Esophagus muscularis mucosa (tissue), 4 donors: Measurements from ENCODE around the gene KTI12. TPM values are rescaled to one million over a fixed set of nuclear protein-coding genes. Genes with fewer than 3 reads are reported as not detected.

Experiments
- DNase-seq: peaks from one replicate; pipeline ENCODE4 v3.0.0-alpha.2; 2017; ENCODE audit errors: extremely low spot score
- H3K27ac ChIP-seq, 4 donors: fragments of 200-600 bp; sonication (generic); replicated peaks in 1 of 4; 1 replicate in 3 of 4; 2 replicates in 1 of 4; pipeline ENCODE4 v1.5.1; 2016 to 2019; ENCODE audit warnings: mild to moderate bottlenecking in 1 of 4
- H3K27me3 ChIP-seq, 4 donors: fragments of 200-600 bp; sonication (generic); one replicate each; pipeline versions ENCODE4 v1.5.1 to v1.6.0; 2016 to 2019
- H3K36me3 ChIP-seq, 4 donors: fragments of 200-600 bp; sonication (generic); one replicate each; pipeline ENCODE4 v1.5.1; 2016 to 2019
- H3K4me1 ChIP-seq, 4 donors: fragments of 200-600 bp; sonication (generic); one replicate each; pipeline ENCODE4 v1.5.1; 2016 to 2019
- H3K4me3 ChIP-seq, 4 donors: fragments of 200-600 bp; sonication (generic); 1 replicate in 2 of 4; 2 replicates in 2 of 4; pipeline ENCODE4 v1.5.1; 2016 to 2019; ENCODE audit warnings: mild to moderate bottlenecking in 4 of 4, moderate library complexity in 1 of 4
- H3K9me3 ChIP-seq, 4 donors: fragments of 200-600 bp; sonication (generic); 1 replicate in 3 of 4; 2 replicates in 1 of 4; pipeline ENCODE4 v1.5.1; 2016 to 2019
- EP300 ChIP-seq: sonication (generic); formaldehyde crosslinking; IDR thresholded peaks from one replicate; pipeline ENCODE4 v1.6.1; 2017; ENCODE audit warnings: antibody characterized with exemption
- POLR2A ChIP-seq: fragments of 450-650 bp; IDR thresholded peaks from one replicate; pipeline ENCODE4 v1.6.1; 2017; ENCODE audit warnings: antibody characterized with exemption, moderate library complexity, mild to moderate bottlenecking, low read depth
- POLR2AphosphoS5 ChIP-seq, 2 donors: sonication (generic); formaldehyde crosslinking; IDR thresholded peaks; one replicate each; pipeline ENCODE4 v1.6.1; 2017; ENCODE audit warnings: antibody characterized with exemption in 2 of 2
- WGBS: methylation state at CpG from one replicate; pipeline ENCODE4 v1.1.5; 2018; 5-methylcytosine and 5-hydroxymethylcytosine counted together
- intact Hi-C: fragments of 100-400 bp; cut with DNase I; formaldehyde crosslinking; loops from one replicate; pipeline ENCODE4 v1.15.1; 2023
- small RNA-seq, 3 donors: library from RNA; depleted of rRNA; stranded (forward); fragments of <200 nt; gene quantifications; one replicate each; pipeline ENCODE3, GENCODE V24; 2016
- total RNA-seq, 4 donors: library from RNA; depleted of rRNA; stranded (reverse); fragments of >200 nt; gene quantifications; one replicate each; pipeline versions ENCODE4 v1.1.0 to v1.2.1, GENCODE V29; 2016
- TF ChIP-seq, protein P1 (sequence below), 3 experiments: fragments of 200-600 bp in 2 of 3; fragments of 450-650 bp in 1 of 3; sonication (generic) in 2 of 3; IDR thresholded peaks; one replicate each; pipeline ENCODE4 v1.5.1; 2017 to 2019; ENCODE audit warnings: antibody characterized with exemption in 3 of 3, mild to moderate bottlenecking in 2 of 3, moderate library complexity in 1 of 3

Gene KTI12
- total RNA-seq, 4 donors from 2014 or later = 6.6 to 11.1 (median 8.8) TPM

- H3K4me3 ChIP-seq = peak overlapping the region; percentile 48 to 60 (median 51)
- H3K27ac ChIP-seq = no peak overlapping the region
- peaks cover 4 to 11% (median 9%) of the 10 kb centered on the region in 4 donors for H3K4me1 ChIP-seq
- intact Hi-C loops = no loop called here
- DNase-seq = no peak
- no peaks in the 10 kb centered on the region for H3K9me3 ChIP-seq
- H3K27me3 ChIP-seq = peaks cover 0 to 61% (median 39%) of the 10 kb centered on the region in 4 donors
- 20% methylated on average over 26 of the region's 47 CpGs for WGBS
- TF ChIP-seq EP300 (no peak), POLR2AphosphoS5 (IDR thresholded peaks at IDR 0.05) (no peak), POLR2A (no peak)
- TF ChIP-seq, protein P1, sequence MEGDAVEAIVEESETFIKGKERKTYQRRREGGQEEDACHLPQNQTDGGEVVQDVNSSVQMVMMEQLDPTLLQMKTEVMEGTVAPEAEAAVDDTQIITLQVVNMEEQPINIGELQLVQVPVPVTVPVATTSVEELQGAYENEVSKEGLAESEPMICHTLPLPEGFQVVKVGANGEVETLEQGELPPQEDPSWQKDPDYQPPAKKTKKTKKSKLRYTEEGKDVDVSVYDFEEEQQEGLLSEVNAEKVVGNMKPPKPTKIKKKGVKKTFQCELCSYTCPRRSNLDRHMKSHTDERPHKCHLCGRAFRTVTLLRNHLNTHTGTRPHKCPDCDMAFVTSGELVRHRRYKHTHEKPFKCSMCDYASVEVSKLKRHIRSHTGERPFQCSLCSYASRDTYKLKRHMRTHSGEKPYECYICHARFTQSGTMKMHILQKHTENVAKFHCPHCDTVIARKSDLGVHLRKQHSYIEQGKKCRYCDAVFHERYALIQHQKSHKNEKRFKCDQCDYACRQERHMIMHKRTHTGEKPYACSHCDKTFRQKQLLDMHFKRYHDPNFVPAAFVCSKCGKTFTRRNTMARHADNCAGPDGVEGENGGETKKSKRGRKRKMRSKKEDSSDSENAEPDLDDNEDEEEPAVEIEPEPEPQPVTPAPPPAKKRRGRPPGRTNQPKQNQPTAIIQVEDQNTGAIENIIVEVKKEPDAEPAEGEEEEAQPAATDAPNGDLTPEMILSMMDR (IDR thresholded peaks at IDR 0.05) = no peak
- H3K36me3 ChIP-seq = no peaks in the 10 kb centered on the region
These were observed 43.8 kb downstream of the KTI12 start for GRCh38 chr1:51989582-51990477.

GRCh38 chr1:51988254-51988653 lies 45.4 kb downstream of the KTI12 start:
- no peak for TF ChIP-seq POLR2AphosphoS5 (IDR thresholded peaks at IDR 0.05)
- no peak for TF ChIP-seq EP300
- no peak for TF ChIP-seq POLR2A
- TF ChIP-seq, protein P1 (IDR thresholded peaks at IDR 0.05) = no peak
- Histone ChIP-seq H3K9me3 (no peaks in the 10 kb centered on the region), H3K4me1 (peaks cover 4 to 11% (median 9%) of the 10 kb centered on the region in 4 donors), H3K4me3 (no peak overlapping the region), H3K36me3 (no peaks in the 10 kb centered on the region), H3K27ac (no peak overlapping the region), H3K27me3 (peaks cover 0 to 46% (median 37%) of the 10 kb centered on the region in 4 donors)
- DNase-seq = no peak
- intact Hi-C loops = no loop called here

DNA sequence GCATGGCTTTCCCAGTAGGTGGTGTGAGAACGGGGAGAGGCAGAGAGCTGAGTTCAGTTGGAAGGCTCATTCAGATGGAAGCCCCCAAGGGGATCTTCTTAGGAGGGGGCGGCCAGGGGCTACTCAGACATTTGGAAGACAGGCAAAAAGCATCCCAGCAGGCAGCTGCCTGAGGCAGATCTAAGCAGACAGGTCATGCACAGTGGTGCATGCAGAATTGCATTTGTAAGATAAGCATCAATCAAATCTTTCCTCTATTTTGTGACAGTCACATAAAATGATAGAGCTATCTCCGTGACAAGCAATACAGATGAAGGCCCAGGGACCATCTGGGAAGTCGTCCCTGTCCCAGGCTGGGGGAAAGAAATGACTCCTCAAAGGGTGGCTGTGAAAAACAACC lies 46.9 kb downstream of the KTI12 start:
- TF ChIP-seq POLR2A = no peak
- TF ChIP-seq, protein P1 (IDR thresholded peaks at IDR 0.05) = no peak
- no peak for TF ChIP-seq POLR2AphosphoS5 (IDR thresholded peaks at IDR 0.05)
- no peak for TF ChIP-seq EP300
- no peaks in the 10 kb centered on the region for H3K36me3 ChIP-seq
- DNase-seq = no peak
- intact Hi-C loops = no loop called here
- 78% methylated on average over 4 of the region's 4 CpGs for WGBS
- H3K4me3 ChIP-seq = no peak overlapping the region
- no peak overlapping the region for H3K27ac ChIP-seq
- H3K4me1 ChIP-seq = peaks cover 4 to 11% (median 9%) of the 10 kb centered on the region in 4 donors
- no peaks in the 10 kb centered on the region for H3K9me3 ChIP-seq
- peaks cover 0 to 30% (median 22%) of the 10 kb centered on the region in 4 donors for H3K27me3 ChIP-seq

- Histone ChIP-seq H3K36me3 (no peaks in the 10 kb centered on the region), H3K9me3 (no peaks in the 10 kb centered on the region), H3K4me1 (no peaks in the 10 kb centered on the region), H3K4me3 (no peak overlapping the region), H3K27ac (no peak overlapping the region), H3K27me3 (no peaks in the 10 kb centered on the region)
- no peak for DNase-seq
- intact Hi-C loops = no loop called here
- 92% methylated on average over 3 of the region's 3 CpGs for WGBS
- TF ChIP-seq POLR2AphosphoS5 (IDR thresholded peaks at IDR 0.05) (no peak), EP300 (no peak), POLR2A (no peak)
- TF ChIP-seq, protein P1 (IDR thresholded peaks at IDR 0.05) = no peak
These were observed 51.4 kb downstream of the KTI12 start for GRCh38 chr1:51982161-51982560.

Small RNA genes lying within 50 kb of the gene (small RNA-seq; reads per million reads assigned to genes)
- gene RN7SL290P = 0 reads per million in 3 donors

Other genes with a start within 250 kb of the KTI12 start
- gene NRDC, start 155.1 kb downstream of the KTI12 start, total RNA-seq = 10 to 100 TPM; 53.3 to 61.5 (median 57.9) TPM
- 1 to 10 TPM in 1 of 4 donors, under 1 TPM in 3; 0.42 to 1.3 (median 0.83) TPM for gene RAB3B, start 43.1 kb downstream of the KTI12 start, total RNA-seq
- gene TXNDC12, start 21.4 kb upstream of the KTI12 start, total RNA-seq = 10 to 100 TPM; 13.7 to 25.8 (median 15.8) TPM
- gene BTF3L4, start 22.5 kb upstream of the KTI12 start, total RNA-seq = 10 to 100 TPM; 22.6 to 48.5 (median 30.2) TPM
- gene ZFYVE9, start 108.3 kb upstream of the KTI12 start, total RNA-seq = 10 to 100 TPM; 38.1 to 54.8 (median 40.9) TPM